ENCODE measurements around the gene WFDC1.

The WFDC1 gene, protein sequence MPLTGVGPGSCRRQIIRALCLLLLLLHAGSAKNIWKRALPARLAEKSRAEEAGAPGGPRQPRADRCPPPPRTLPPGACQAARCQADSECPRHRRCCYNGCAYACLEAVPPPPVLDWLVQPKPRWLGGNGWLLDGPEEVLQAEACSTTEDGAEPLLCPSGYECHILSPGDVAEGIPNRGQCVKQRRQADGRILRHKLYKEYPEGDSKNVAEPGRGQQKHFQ

DNA sequence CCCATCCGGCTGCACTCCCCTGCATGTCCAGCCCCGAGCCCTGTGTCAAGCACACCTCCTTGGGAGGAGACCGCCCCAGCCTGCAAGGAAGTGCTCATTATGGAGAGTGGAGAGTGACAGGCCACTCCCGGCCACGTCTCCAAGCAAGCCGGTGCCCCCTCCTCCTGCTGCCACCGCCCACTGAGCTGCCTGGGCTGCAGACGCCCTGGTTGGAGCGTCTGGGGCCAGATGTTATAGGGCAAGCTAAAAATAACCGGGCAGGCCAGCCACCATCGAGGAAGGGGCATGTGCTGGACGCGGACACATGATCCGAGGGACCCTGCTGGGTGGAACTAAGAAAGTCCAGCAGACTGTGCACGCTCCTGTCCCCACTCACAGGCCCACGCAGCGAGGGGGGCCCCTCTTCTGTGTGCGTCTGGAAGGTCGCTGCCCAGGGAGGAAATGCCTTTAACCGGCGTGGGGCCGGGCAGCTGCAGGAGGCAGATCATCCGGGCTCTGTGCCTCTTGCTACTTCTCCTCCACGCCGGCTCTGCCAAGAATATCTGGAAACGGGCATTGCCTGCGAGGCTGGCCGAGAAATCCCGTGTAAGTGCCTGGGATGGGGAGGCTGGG, at the start of gene WFDC1:
Gene WFDC1, plus strand, starts transcription at position 348 of the 612 bp plus-strand sequence. Its CDS starts 94 bp downstream, at position 442.
- Histone ChIP-seq H3K4me1 (ENCODE audit: control insufficient read depth, insufficient read depth, low read length) (peaks cover 4% of the 10 kb centered on the region), H3K27me3 (ENCODE audit: control insufficient read depth, insufficient read depth, low read length) (peaks cover 2% of the 10 kb centered on the region), H3K4me3 (ENCODE audit: low read depth, low read length) (no peak within 1 kb of the TSS), H3K9ac (ENCODE audit: low read depth, low read length) (no peak within 1 kb of the TSS), H3K36me3 (ENCODE audit: control insufficient read depth, insufficient read depth, low read length) (no peaks in the 10 kb centered on the region), H3K9me3 (ENCODE audit: control insufficient read depth, insufficient read depth, low read length) (no peaks in the 10 kb centered on the region)

DNA sequence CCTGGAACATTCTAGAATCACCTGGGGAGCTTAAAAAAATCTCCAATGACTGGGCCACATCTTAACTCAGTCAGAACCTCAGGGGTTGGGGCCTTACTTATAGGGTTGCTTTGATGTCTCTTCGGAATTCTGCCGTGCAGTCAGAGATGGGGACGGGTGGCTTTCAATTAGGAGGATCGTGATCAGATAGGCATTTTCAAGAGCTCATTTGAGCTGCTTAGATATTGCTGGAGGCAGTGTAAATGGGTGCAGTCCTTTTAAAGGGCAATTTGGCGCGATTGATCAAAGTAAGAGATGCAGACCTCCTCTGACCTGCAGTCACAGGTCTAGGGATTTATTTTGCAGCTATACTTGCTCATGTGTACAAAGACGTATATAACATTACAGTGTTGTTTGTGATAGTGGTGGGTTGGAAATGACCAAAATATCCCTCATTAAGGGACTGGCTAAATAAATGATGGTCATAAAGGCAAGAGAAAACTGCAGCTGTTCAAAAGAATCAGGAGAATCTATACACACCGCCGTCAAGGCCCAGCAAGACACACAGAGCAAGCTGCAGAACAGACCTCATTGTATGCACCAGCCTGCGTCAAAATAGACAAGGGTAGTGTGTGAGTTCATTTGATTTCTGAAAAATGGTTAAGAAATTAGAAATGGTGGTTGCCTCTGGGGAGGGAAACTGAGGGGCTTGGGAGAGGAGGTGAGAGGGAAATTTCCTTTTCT, 48.6 kb upstream of the WFDC1 start:
- Histone ChIP-seq H3K4me3 (ENCODE audit: low read depth, low read length) (no peak overlapping the region), H3K9ac (ENCODE audit: low read depth, low read length) (no peak overlapping the region), H3K9me3 (ENCODE audit: control insufficient read depth, insufficient read depth, low read length) (no peaks in the 10 kb centered on the region), H3K4me1 (ENCODE audit: control insufficient read depth, insufficient read depth, low read length) (no peaks in the 10 kb centered on the region), H3K27me3 (ENCODE audit: control insufficient read depth, insufficient read depth, low read length) (no peaks in the 10 kb centered on the region), H3K36me3 (ENCODE audit: control insufficient read depth, insufficient read depth, low read length) (no peaks in the 10 kb centered on the region)

DNA sequence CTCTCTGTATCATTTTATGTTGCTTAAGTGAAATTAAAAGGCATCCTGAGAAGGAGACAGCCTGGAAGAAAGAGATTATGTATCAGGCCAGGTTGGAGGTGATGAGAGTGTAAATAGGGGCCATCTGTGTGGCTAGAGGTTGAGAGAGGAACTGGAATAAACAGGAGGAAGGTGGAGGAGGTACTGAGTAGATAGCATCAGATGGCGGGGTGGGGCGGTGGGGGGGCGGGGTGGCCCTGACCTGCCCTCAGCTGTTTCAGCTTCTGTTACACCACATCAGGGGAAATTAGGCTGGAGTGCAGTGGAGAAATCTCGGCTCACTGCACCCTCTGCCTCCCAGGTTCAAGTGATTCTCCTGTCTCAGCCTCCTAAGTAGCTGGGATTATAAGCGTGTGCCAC, 48.0 kb upstream of the WFDC1 start:
- H3K4me3 ChIP-seq (ENCODE audit: low read depth, low read length), result no peak overlapping the region
- H3K9ac ChIP-seq (ENCODE audit: low read depth, low read length), result no peak overlapping the region
- no peaks in the 10 kb centered on the region for H3K9me3 ChIP-seq (ENCODE audit: control insufficient read depth, insufficient read depth, low read length)
- H3K27me3 ChIP-seq (ENCODE audit: control insufficient read depth, insufficient read depth, low read length), result no peaks in the 10 kb centered on the region
- no peaks in the 10 kb centered on the region for H3K36me3 ChIP-seq (ENCODE audit: control insufficient read depth, insufficient read depth, low read length)
- no peaks in the 10 kb centered on the region for H3K4me1 ChIP-seq (ENCODE audit: control insufficient read depth, insufficient read depth, low read length)

DNA sequence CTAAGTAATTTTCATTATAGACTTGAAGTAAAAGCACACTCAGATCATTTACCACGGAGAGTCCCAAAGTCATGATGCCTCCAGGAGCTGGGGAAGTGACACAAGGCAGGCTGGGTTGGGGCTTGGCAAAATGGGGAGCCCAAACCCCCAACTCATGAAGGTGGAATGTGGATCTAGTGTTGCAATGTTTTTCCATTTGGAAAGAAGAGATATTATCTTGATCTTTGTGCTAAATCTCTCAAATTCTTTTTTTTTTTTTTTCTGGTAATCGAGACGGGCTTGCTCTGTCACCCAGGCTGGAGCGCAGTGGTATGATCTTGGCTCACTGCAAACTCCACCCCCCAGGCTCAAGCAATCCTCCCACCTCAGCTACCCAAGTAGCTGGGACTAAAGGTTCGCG, 47.3 kb upstream of the WFDC1 start:
- Histone ChIP-seq H3K4me3 (ENCODE audit: low read depth, low read length) (no peak overlapping the region), H3K27me3 (ENCODE audit: control insufficient read depth, insufficient read depth, low read length) (no peaks in the 10 kb centered on the region), H3K4me1 (ENCODE audit: control insufficient read depth, insufficient read depth, low read length) (no peaks in the 10 kb centered on the region)

DNA sequence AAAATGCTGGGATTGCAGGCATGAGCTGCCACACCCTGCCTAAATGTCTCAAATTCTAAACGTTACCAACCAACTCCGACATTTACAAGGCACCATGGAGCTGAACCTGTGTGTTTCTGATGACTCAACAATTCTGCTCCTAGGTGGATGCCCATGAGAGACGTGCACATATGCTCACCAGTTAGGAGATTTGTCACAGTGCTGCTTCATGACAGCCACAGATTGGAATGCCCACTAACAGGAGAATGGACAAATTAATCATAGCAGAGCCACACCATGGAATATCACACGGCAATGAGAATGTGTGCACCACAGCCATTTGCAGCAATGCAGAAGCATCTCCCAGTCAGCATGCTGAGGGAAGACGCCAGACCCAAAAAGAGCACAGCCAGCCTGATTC, 46.8 kb upstream of the WFDC1 start:
- Histone ChIP-seq H3K4me3 (ENCODE audit: low read depth, low read length) (no peak overlapping the region), H3K27me3 (ENCODE audit: control insufficient read depth, insufficient read depth, low read length) (no peaks in the 10 kb centered on the region)

More for the DNA sequence above, 47.3 kb upstream of the WFDC1 start:
- no peak overlapping the region for H3K9ac ChIP-seq (ENCODE audit: low read depth, low read length)
- no peaks in the 10 kb centered on the region for H3K36me3 ChIP-seq (ENCODE audit: control insufficient read depth, insufficient read depth, low read length)
- H3K9me3 ChIP-seq (ENCODE audit: control insufficient read depth, insufficient read depth, low read length), result no peaks in the 10 kb centered on the region

DNA sequence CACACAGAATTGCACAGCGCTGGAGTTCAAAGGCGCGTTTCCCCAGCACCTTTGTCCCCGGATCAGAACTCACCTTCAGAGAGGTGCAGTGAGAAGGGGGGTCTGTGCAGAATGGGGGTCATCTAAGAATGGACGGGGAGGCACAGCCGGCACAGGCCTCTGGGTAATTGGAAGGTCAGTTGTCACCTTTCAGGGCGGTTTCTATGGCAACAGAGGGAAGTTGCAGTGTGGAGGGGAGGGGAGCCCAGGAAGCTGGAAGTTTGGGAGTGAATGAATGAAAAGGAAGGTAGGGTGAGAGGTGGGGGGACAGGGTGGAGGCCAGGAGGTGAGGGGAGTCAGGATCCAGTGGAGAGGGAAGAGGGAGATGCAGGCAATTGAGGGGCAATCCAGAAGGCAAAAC, 42.5 kb upstream of the WFDC1 start:
- Histone ChIP-seq H3K4me1 (ENCODE audit: control insufficient read depth, insufficient read depth, low read length) (no peaks in the 10 kb centered on the region), H3K36me3 (ENCODE audit: control insufficient read depth, insufficient read depth, low read length) (no peaks in the 10 kb centered on the region), H3K4me3 (ENCODE audit: low read depth, low read length) (no peak overlapping the region), H3K9me3 (ENCODE audit: control insufficient read depth, insufficient read depth, low read length) (no peaks in the 10 kb centered on the region), H3K9ac (ENCODE audit: low read depth, low read length) (no peak overlapping the region), H3K27me3 (ENCODE audit: control insufficient read depth, insufficient read depth, low read length) (no peaks in the 10 kb centered on the region)

More for the DNA sequence above, 46.8 kb upstream of the WFDC1 start:
- Histone ChIP-seq H3K9me3 (ENCODE audit: control insufficient read depth, insufficient read depth, low read length) (no peaks in the 10 kb centered on the region), H3K9ac (ENCODE audit: low read depth, low read length) (no peak overlapping the region), H3K36me3 (ENCODE audit: control insufficient read depth, insufficient read depth, low read length) (no peaks in the 10 kb centered on the region), H3K4me1 (ENCODE audit: control insufficient read depth, insufficient read depth, low read length) (no peaks in the 10 kb centered on the region)

DNA sequence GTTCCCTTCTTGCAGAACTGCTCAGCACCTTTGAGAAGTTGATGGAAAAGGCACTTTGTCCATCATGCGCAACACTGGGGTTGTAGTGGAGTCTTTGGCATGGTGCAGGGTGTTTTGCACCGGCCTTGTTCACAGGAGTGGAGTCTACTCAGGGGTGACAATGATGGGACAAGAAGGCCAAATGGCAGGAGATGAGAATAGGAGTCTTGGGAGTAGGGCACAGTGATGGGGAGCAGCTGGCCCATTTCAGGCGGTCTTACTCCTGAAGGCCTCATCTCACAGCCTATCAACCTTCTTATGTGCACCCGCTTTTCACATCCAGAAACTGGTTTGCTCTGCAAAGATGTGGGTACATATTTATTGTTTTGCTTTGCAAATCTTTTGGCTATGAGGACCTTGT, 41.5 kb upstream of the WFDC1 start:
- no peaks in the 10 kb centered on the region for H3K9me3 ChIP-seq (ENCODE audit: control insufficient read depth, insufficient read depth, low read length)
- no peak overlapping the region for H3K4me3 ChIP-seq (ENCODE audit: low read depth, low read length)
- H3K36me3 ChIP-seq (ENCODE audit: control insufficient read depth, insufficient read depth, low read length), result no peaks in the 10 kb centered on the region
- no peaks in the 10 kb centered on the region for H3K4me1 ChIP-seq (ENCODE audit: control insufficient read depth, insufficient read depth, low read length)
- no peak overlapping the region for H3K9ac ChIP-seq (ENCODE audit: low read depth, low read length)
- H3K27me3 ChIP-seq (ENCODE audit: control insufficient read depth, insufficient read depth, low read length), result no peaks in the 10 kb centered on the region

DNA sequence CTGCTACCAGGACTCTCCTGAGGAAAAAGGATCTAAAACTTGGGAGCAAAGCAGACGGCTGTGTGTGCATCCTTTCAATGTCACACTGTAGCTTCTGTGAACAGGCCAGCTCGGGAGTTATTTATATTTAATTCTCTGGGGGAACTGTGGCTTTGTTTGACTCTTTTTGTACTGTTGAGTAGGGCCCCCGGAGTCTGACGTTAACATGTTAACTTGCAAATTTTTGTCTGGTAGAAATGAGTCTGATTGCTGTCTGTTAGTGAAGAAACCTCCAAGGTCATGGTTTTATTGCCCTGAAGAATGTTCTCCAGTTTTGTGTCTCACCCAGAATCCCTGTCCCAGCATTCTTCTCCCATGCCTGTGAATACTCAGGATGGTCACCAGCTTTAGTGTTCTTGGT, 40.6 kb upstream of the WFDC1 start:
- Histone ChIP-seq H3K9ac (ENCODE audit: low read depth, low read length) (no peak overlapping the region), H3K4me3 (ENCODE audit: low read depth, low read length) (no peak overlapping the region), H3K9me3 (ENCODE audit: control insufficient read depth, insufficient read depth, low read length) (no peaks in the 10 kb centered on the region)

DNA sequence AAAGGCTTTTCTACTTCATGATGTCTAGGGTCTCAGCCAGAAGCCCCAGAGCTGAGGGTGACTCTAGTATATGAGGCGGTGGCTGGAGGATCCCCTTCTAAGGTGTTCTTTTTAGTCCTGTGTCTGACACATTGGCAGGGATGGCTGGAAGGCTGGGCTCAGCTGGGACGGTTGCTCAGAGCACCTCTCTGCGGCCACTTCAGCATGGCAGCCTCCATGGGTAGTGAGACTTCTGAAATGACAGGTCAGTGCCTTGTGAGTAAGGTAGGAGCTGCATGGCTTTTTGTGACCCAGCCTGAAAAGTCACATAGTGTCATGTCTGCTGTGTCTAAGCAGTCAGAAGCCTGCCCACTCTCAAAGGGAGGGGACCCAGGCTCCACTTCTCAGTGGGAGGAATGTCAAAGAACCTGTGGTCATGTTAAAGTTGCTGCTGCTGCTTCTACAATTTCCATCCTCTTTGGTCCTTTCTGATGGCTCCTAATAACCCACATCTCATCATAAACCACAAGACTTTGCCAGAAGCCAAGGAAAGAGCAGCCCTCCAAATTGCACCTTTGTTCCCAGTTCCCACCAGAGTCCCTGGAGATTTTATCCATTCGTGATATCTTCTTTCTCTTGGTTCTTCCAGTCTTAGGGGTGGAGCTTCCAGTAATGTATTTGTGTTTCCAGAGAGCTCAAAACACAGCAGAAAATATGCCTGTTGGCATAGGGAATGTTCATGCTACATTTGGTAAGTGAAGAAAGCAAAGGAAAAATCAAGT, 39.4 kb upstream of the WFDC1 start:
- Histone ChIP-seq H3K36me3 (ENCODE audit: control insufficient read depth, insufficient read depth, low read length) (no peaks in the 10 kb centered on the region), H3K9me3 (ENCODE audit: control insufficient read depth, insufficient read depth, low read length) (no peaks in the 10 kb centered on the region), H3K9ac (ENCODE audit: low read depth, low read length) (no peak overlapping the region), H3K4me3 (ENCODE audit: low read depth, low read length) (no peak overlapping the region), H3K27me3 (ENCODE audit: control insufficient read depth, insufficient read depth, low read length) (no peaks in the 10 kb centered on the region), H3K4me1 (ENCODE audit: control insufficient read depth, insufficient read depth, low read length) (no peaks in the 10 kb centered on the region)

More for the DNA sequence above, 40.6 kb upstream of the WFDC1 start:
- Histone ChIP-seq H3K36me3 (ENCODE audit: control insufficient read depth, insufficient read depth, low read length) (no peaks in the 10 kb centered on the region), H3K4me1 (ENCODE audit: control insufficient read depth, insufficient read depth, low read length) (no peaks in the 10 kb centered on the region), H3K27me3 (ENCODE audit: control insufficient read depth, insufficient read depth, low read length) (no peaks in the 10 kb centered on the region)

DNA sequence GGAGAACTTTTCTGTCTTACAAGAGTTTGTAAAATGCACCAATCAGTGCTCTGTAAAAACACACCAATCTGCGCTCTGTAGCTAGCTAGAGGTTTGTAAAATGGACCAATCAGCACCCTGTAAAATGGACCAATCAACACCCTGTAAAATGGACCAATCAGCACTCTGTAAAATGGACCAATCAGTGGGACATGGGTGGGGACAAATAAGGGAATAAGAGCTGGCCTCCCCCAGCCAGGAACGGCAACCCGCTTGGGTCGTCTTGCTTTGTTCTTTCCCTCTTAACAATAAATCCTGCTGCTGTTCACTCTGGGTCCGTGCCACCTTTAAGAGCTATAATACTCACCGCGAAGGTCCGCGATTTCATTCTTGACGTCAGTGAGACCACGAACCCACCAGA, 36.4 kb upstream of the WFDC1 start:
- Histone ChIP-seq H3K9ac (ENCODE audit: low read depth, low read length) (no peak overlapping the region), H3K27me3 (ENCODE audit: control insufficient read depth, insufficient read depth, low read length) (no peaks in the 10 kb centered on the region), H3K4me1 (ENCODE audit: control insufficient read depth, insufficient read depth, low read length) (no peaks in the 10 kb centered on the region), H3K9me3 (ENCODE audit: control insufficient read depth, insufficient read depth, low read length) (no peaks in the 10 kb centered on the region), H3K36me3 (ENCODE audit: control insufficient read depth, insufficient read depth, low read length) (no peaks in the 10 kb centered on the region), H3K4me3 (ENCODE audit: low read depth, low read length) (no peak overlapping the region)

DNA sequence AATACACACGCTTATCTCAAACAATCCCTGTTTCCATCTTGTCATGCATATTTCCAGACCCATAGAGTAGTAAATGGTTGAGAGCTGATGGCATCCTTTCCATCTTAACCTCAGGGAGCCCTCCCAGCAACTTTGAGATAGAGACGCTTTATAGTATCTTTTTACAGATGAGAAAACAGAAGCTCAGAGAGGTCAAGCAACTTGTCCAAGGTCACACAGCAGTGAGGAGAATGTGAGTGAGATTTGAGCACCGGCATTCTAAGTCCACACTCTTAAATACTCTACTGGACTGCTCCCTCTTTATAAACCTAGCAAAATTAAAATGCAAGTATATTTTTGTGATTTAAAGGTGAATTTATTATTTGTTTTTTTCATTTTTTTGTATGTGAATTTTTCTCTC, 35.0 kb upstream of the WFDC1 start:
- Histone ChIP-seq H3K4me3 (ENCODE audit: low read depth, low read length) (no peak overlapping the region), H3K9ac (ENCODE audit: low read depth, low read length) (no peak overlapping the region)

More for the DNA sequence above, 35.0 kb upstream of the WFDC1 start:
- H3K9me3 ChIP-seq (ENCODE audit: control insufficient read depth, insufficient read depth, low read length), result no peaks in the 10 kb centered on the region
- no peaks in the 10 kb centered on the region for H3K36me3 ChIP-seq (ENCODE audit: control insufficient read depth, insufficient read depth, low read length)
- no peaks in the 10 kb centered on the region for H3K27me3 ChIP-seq (ENCODE audit: control insufficient read depth, insufficient read depth, low read length)
- H3K4me1 ChIP-seq (ENCODE audit: control insufficient read depth, insufficient read depth, low read length), result no peaks in the 10 kb centered on the region

Data from iPS-15b (cell line).